GM12878 (cell line): ENCODE measurements around the gene SPOCK1. TPM values are rescaled to one million over a fixed set of nuclear protein-coding genes. Genes with fewer than 3 reads are reported as not detected.

Experiments
- ATAC-seq: fragments of 200-7000 bp; cut with Tn5 transposase; 3 replicates; pipeline ENCODE4 v1.9.1; 2020; ENCODE audit warnings: mild to moderate bottlenecking, moderate library complexity
- BruUV-seq: library from RNA; stranded (reverse); fragments of 400-500 nt; replicated peaks from 2 replicates; lab custom pipeline; 2021; lab: Mats Ljungman, UMichigan
- CTCF ChIA-PET: fragments of 300-600 bp; sonication (Branson Sonifier 250); formaldehyde crosslinking; extraction: SDS; loops from one replicate; lab custom pipeline; 2021; ENCODE audit warnings: inconsistent platforms; lab: Yijun Ruan, JAX
- POLR2A ChIA-PET: fragments of 350-600 bp; formaldehyde crosslinking; extraction: SDS; loops from one replicate; lab custom pipeline; 2021; ENCODE audit warnings: inconsistent platforms; lab: Charles Lee
- RAD21 ChIA-PET: fragments of 300-600 bp; sonication (Branson Sonifier 250); formaldehyde crosslinking; loops from one replicate; lab custom pipeline; 2023; ENCODE audit warnings: antibody characterized with exemption; ENCODE audit not compliant: unreplicated experiment; lab: Charles Lee
- SMC1A ChIA-PET: fragments of 300-600 bp; sonication (Branson Sonifier 250); formaldehyde crosslinking; loops from one replicate; lab custom pipeline; 2023; ENCODE audit not compliant: unreplicated experiment, uncharacterized antibody; lab: Charles Lee
- DNase-seq: peaks from one replicate; pipeline ENCODE4 v3.0.0-alpha.2; 2011; ENCODE audit warnings: low read depth, low spot score
- FAIRE-seq: peaks from 3 replicates; lab custom pipeline; 2011; peaks lifted over from hg19 to GRCh38; lab: Jason Lieb, UNC
- H2AFZ ChIP-seq: 2 replicates; pipeline ENCODE4 v1.6.0; 2011; ENCODE audit warnings: low read depth, low read length, control low read depth; ENCODE audit not compliant: control insufficient read depth
- H3K27ac ChIP-seq: 2 replicates; pipeline ENCODE4 v1.5.1; 2011; ENCODE audit warnings: control low read depth; ENCODE audit not compliant: control insufficient read depth, insufficient read depth
- H3K27me3 ChIP-seq, 2 experiments: replicated peaks in 1 of 2; 2 replicates each; pipeline versions ENCODE4 v1.6.0 to v1.6.1; 2011; ENCODE audit warnings: low read length in 1 of 2; ENCODE audit not compliant: control insufficient read depth in 2 of 2, insufficient read depth in 2 of 2
- H3K36me3 ChIP-seq, 2 experiments: 2 replicates each; pipeline ENCODE4 v1.5.1; 2011; ENCODE audit warnings: low read length in 1 of 2; ENCODE audit not compliant: control insufficient read depth in 2 of 2, insufficient read depth in 2 of 2
- H3K4me1 ChIP-seq: 2 replicates; pipeline ENCODE4 v1.6.1; 2011; ENCODE audit warnings: mild to moderate bottlenecking, low read length, moderate library complexity, mixed read lengths; ENCODE audit not compliant: control insufficient read depth, insufficient read depth
- H3K4me2 ChIP-seq: 2 replicates; pipeline ENCODE4 v1.6.0; 2011; ENCODE audit warnings: control low read depth; ENCODE audit not compliant: control insufficient read depth, insufficient read depth
- H3K4me3 ChIP-seq: fragments of 200-600 bp; sonication (generic); 2 replicates; pipeline ENCODE4 v1.5.1; 2016
- H3K79me2 ChIP-seq: 2 replicates; pipeline ENCODE4 v1.6.0; 2011; ENCODE audit warnings: low read length; ENCODE audit not compliant: control insufficient read depth, insufficient read depth
- H3K9ac ChIP-seq: 2 replicates; pipeline ENCODE4 v1.8.0; 2011; ENCODE audit warnings: low read length, control low read depth, mixed read lengths; ENCODE audit not compliant: control insufficient read depth, insufficient read depth
- H3K9me3 ChIP-seq: replicated peaks from 3 replicates; pipeline ENCODE4 v1.5.1; 2011; ENCODE audit warnings: mild to moderate bottlenecking, low read length; ENCODE audit not compliant: control insufficient read depth, insufficient read depth
- H4K20me1 ChIP-seq: 2 replicates; pipeline ENCODE4 v1.6.0; 2011; ENCODE audit not compliant: control insufficient read depth, insufficient read depth
- BCL3 ChIP-seq: IDR thresholded peaks from 2 replicates; pipeline ENCODE4 v1.6.1; 2011; ENCODE audit warnings: borderline replicate concordance, low read depth, mild to moderate bottlenecking, moderate library complexity, low read length; ENCODE audit not compliant: insufficient read depth, poor library complexity, severe bottlenecking
- BRCA1 ChIP-seq: IDR thresholded peaks from 2 replicates; pipeline ENCODE4 v1.6.1; 2011; ENCODE audit warnings: low read depth, low read length, improper control_type of control experiment
- CEBPZ ChIP-seq: fragments of 150-350 bp; IDR thresholded peaks from 2 replicates; pipeline ENCODE4 v1.6.1; 2016; ENCODE audit warnings: low read depth, low read length
- E4F1 ChIP-seq: fragments of 450-650 bp; IDR thresholded peaks from 2 replicates; pipeline ENCODE4 v1.6.1; 2018; ENCODE audit warnings: borderline replicate concordance, mild to moderate bottlenecking; ENCODE audit not compliant: partially characterized antibody
- MEF2B ChIP-seq: fragments of 450-650 bp; IDR thresholded peaks from 2 replicates; pipeline ENCODE4 v1.6.1; 2018; ENCODE audit warnings: mild to moderate bottlenecking, moderate library complexity; ENCODE audit not compliant: partially characterized antibody, poor library complexity, severe bottlenecking
- NFIC ChIP-seq: IDR thresholded peaks from 2 replicates; pipeline ENCODE4 v1.6.1; 2012; ENCODE audit warnings: low read depth, mild to moderate bottlenecking, inconsistent platforms, low read length, moderate library complexity
- POLR2AphosphoS2 ChIP-seq: IDR thresholded peaks from 2 replicates; pipeline ENCODE4 v1.6.1; 2011; ENCODE audit warnings: low read depth, mild to moderate bottlenecking, low read length, improper control_type of control experiment, moderate library complexity
- RBBP5 ChIP-seq: fragments of 200-600 bp; sonication (generic); conservative IDR thresholded peaks from 2 replicates; pipeline ENCODE4 v1.6.1; 2016
- SMARCA5 ChIP-seq: fragments of 450-650 bp; IDR thresholded peaks from 2 replicates; pipeline ENCODE4 v1.6.1; 2017; ENCODE audit warnings: mild to moderate bottlenecking
- TCF7 ChIP-seq: IDR thresholded peaks from 2 replicates; pipeline ENCODE4 v1.6.1; 2014; ENCODE audit warnings: antibody characterized with exemption, borderline replicate concordance
- ZBTB40 ChIP-seq: fragments of 450-650 bp; IDR thresholded peaks from 2 replicates; pipeline ENCODE4 v1.6.1; 2016; ENCODE audit warnings: mild to moderate bottlenecking, moderate library complexity, borderline replicate concordance
- WGBS: methylation state at CpG from one replicate; pipeline ENCODE4 v1.1.6; 2016; ENCODE audit warnings: low lambda C conversion rate; ENCODE audit not compliant: insufficient replicate concordance, insufficient coverage; ENCODE audit errors: missing lambda C conversion rate; 5-methylcytosine and 5-hydroxymethylcytosine counted together
- in situ Hi-C: fragments of 300-500 bp; cut with MboI; formaldehyde crosslinking; loops from 9 replicates; pipeline ENCODE4 v1.14.3; 2018; ENCODE audit warnings: mixed read lengths
- intact Hi-C: fragments of 100-400 bp; cut with micrococcal nuclease; formaldehyde crosslinking; loops from one replicate; pipeline ENCODE4 v1.14.2; 2022; ENCODE audit not compliant: unreplicated experiment
- polyA plus RNA-seq, 11 experiments: library from polyadenylated mRNA; depleted of rRNA in 4 of 11; unstranded in 6 of 11; stranded (reverse) in 5 of 11; fragments of >200 nt; fragmentation: Nextera tagmentation in 4 of 11; fragmentation: Illumina TruSeq in 1 of 11; extraction: Ambion mirVana in 4 of 11; extraction: Trizol in 1 of 11; gene quantifications; 1 replicate in 1 of 11; 2 replicates in 10 of 11; pipeline versions ENCODE4 v1.2.1 to v1.2.3, GENCODE V29; 2011 to 2016; ENCODE audit warnings: inconsistent platforms in 2 of 11, missing spikeins in 2 of 11, low read depth in 1 of 11
- total RNA-seq, 4 experiments: library from RNA; depleted of rRNA in 3 of 4; stranded (reverse); fragments of >200 nt in 3 of 4; fragmentation: Illumina TruSeq in 1 of 4; extraction: Trizol in 1 of 4; gene quantifications; 2 replicates each; pipeline versions ENCODE4 v1.2.1 to v1.2.3, GENCODE V29; 2013 to 2021

Gene SPOCK1
- total and polyA plus RNA-seq, 10 of the 15 experiments (the other 5 are each of a cell fraction or from before 2014, with no cell fraction given) = 0.06 to 0.68 (median 0.25) TPM; not detected in 3

- ChIA-PET RAD21 (no interaction called here), CTCF (no interaction called here), SMC1A (interaction anchor here (0.6 kb wide), 1 partner anchor 664 kb away, joined by 3 read pairs; no protein-coding TSS in a partner anchor), POLR2A (no interaction called here)
- H2AFZ ChIP-seq = no peak overlapping the region
- no peaks in the 10 kb centered on the region for H3K4me1 ChIP-seq
- intact Hi-C loops = no loop called here
- H3K27me3 ChIP-seq = peaks cover 0 to 1% of the 10 kb centered on the region in 2 experiments; a peak in 1 of 4 replicates
- no peak overlapping the region for H3K4me3 ChIP-seq
- no peaks in the 10 kb centered on the region for H3K9me3 ChIP-seq
- no TSS peak for BruUV-seq
- H4K20me1 ChIP-seq = no peaks in the 10 kb centered on the region
- 0% methylated on average over 2 of the region's 2 CpGs for WGBS
- no peak overlapping the region for H3K27ac ChIP-seq
- DNase-seq = no peak
- no peak for FAIRE-seq
- H3K36me3 ChIP-seq = no peaks in the 10 kb centered on the region
- no peak overlapping the region for H3K9ac ChIP-seq
- no peak overlapping the region for H3K4me2 ChIP-seq
- no peaks in the 10 kb centered on the region for H3K79me2 ChIP-seq
- in situ Hi-C loops = no loop called here
- no peak for ATAC-seq
- TF ChIP-seq NFIC (no peak), BCL3 (no peak), ZBTB40 (no peak), BRCA1 (no peak), CEBPZ (no peak), TCF7 (no peak), POLR2AphosphoS2 (no peak), SMARCA5 (no peak), E4F1 (no peak), RBBP5 (no peak), MEF2B (no peak)
Observed at GRCh38 chr5:137129886-137130680, 369.0 kb downstream of the SPOCK1 start.
